ENCODE results near the gene PWWP2B. TPM values are rescaled to one million over a fixed set of nuclear protein-coding genes. Genes with fewer than 3 reads are reported as not detected.

PWWP2B gene
- total and polyA plus RNA-seq, 9 of the 15 experiments (the other 6 are each of a cell fraction or from before 2014, with no cell fraction given): 0.07 to 9.2 (median 1.6) TPM; not detected in 1

- Histone ChIP-seq H3K27ac (ENCODE audit: extremely low read depth, low read depth, low read length) (no peak overlapping the region), H2AFZ (ENCODE audit: low read depth, low read length) (no peak overlapping the region), H3K9me3 (replicated peaks; ENCODE audit: control insufficient read depth, insufficient read depth, low read depth, low read length) (no peaks in the 10 kb centered on the region), H3K9me1 (ENCODE audit: control insufficient read depth, insufficient read depth, low read length) (no peaks in the 10 kb centered on the region), H3K79me2 (ENCODE audit: control insufficient read depth, insufficient read depth, low read length) (no peaks in the 10 kb centered on the region), H3K36me3 (ENCODE audit: control insufficient read depth, insufficient read depth, low read length) (no peaks in the 10 kb centered on the region), H3K9ac (ENCODE audit: insufficient read depth in 1 of 2, low read depth in 2 of 2, low read length in 2 of 2) (no peak overlapping the region), H3K4me1 (replicated peaks in 1 of 2; ENCODE audit: control insufficient read depth in 2 of 2, insufficient read depth in 2 of 2, low read length in 2 of 2) (peaks cover 0 to 25% of the 10 kb centered on the region in 2 experiments; a peak in 2 of 5 replicates), H3K4me3 (no peak overlapping the region), H4K20me1 (replicated peaks; ENCODE audit: control insufficient read depth, insufficient read depth, low read length) (no peaks in the 10 kb centered on the region), H3K4me2 (ENCODE audit: insufficient read depth, low read length) (no peak overlapping the region), H3K27me3 (ENCODE audit: control insufficient read depth in 2 of 2, insufficient read depth in 2 of 2, low read length in 2 of 2) (no peaks in the 10 kb centered on the region)
- in situ Hi-C loops (cut with MboI) (no loop called here), intact Hi-C loops (cut with micrococcal nuclease) (no loop called here)
- FAIRE-seq: no peak
- ATAC-seq: no peak
- no peak for DNase-seq (ENCODE audit: extremely low read depth in 1 of 4, low spot score in 3 of 4)
- CTCF ChIA-PET (ENCODE audit: low intra/inter-chr PET ratio): no interaction called here
- BruUV-seq (replicated peaks): no TSS peak
- TF ChIP-seq CHD1 (IDR thresholded peaks at IDR 0.05; ENCODE audit: low read length) (no peak), ZNF644 (tag; IDR thresholded peaks at IDR 0.05; ENCODE audit: low read depth) (no peak), CUX1 (CRISPR knock-in tag; IDR thresholded peaks at IDR 0.05) (no peak), POLR2A (conservative IDR thresholded peaks at IDR 0.05) (no peak), LCOR (CRISPR knock-in tag; IDR thresholded peaks at IDR 0.05) (no peak), SRSF9 (IDR thresholded peaks at IDR 0.05; ENCODE audit: borderline replicate concordance, low read depth, low read length) (no peak), TCF3 (CRISPR knock-in tag; IDR thresholded peaks at IDR 0.05) (no peak)
- 62% methylated on average over 6 of the region's 8 CpGs for WGBS (ENCODE audit: insufficient coverage, low coverage, missing lambda C conversion rate)
- POLR2A ChIA-PET: no interaction called here
These were observed 33.3 kb downstream of the PWWP2B start for GRCh38 chr10:132430231-132430743.

Data from K562 (cell line).